Panc1 (cell line): Measurements from ENCODE around the gene LYSMD2. TPM values are rescaled to one million over a fixed set of nuclear protein-coding genes. Genes with fewer than 3 reads are reported as not detected.

Experiments
- ATAC-seq: fragments of 200-7000 bp; cut with Tn5 transposase; 2 replicates; pipeline ENCODE4 v1.9.1; 2020; ENCODE audit warnings: mild to moderate bottlenecking, moderate library complexity
- BruUV-seq: library from RNA; stranded (reverse); fragments of 400-500 nt; replicated peaks from 2 replicates; lab custom pipeline; 2021; lab: Mats Ljungman, UMichigan
- CTCF ChIA-PET: fragments of 300-600 bp; sonication (Branson Sonifier 250); formaldehyde crosslinking; loops from one replicate; lab custom pipeline; 2022; ENCODE audit warnings: antibody characterized with exemption; lab: Charles Lee
- POLR2A ChIA-PET: fragments of 300-600 bp; sonication (Branson Sonifier 250); formaldehyde crosslinking; loops from one replicate; lab custom pipeline; 2022; ENCODE audit warnings: antibody characterized with exemption; lab: Charles Lee
- DNase-seq: peaks from one replicate; pipeline ENCODE4 v3.0.0-alpha.2; 2010; ENCODE audit warnings: low read depth, low spot score
- H3K27ac ChIP-seq: 2 replicates; pipeline ENCODE4 v1.5.1; 2011; ENCODE audit warnings: mild to moderate bottlenecking, low read length, inconsistent platforms
- H3K27me3 ChIP-seq: fragments of 200-500 bp; sonication (Bioruptor generic); 2 replicates; pipeline ENCODE4 v1.6.0; 2014; ENCODE audit warnings: low read length, inconsistent platforms; ENCODE audit not compliant: control insufficient read depth, insufficient read depth
- H3K36me3 ChIP-seq: fragments of 200-500 bp; sonication (Bioruptor generic); 2 replicates; pipeline ENCODE4 v1.5.1; 2014; ENCODE audit warnings: inconsistent platforms, mild to moderate bottlenecking, low read length, moderate library complexity; ENCODE audit not compliant: control insufficient read depth, insufficient read depth
- H3K4me1 ChIP-seq: 2 replicates; pipeline ENCODE4 v1.5.1; 2011; ENCODE audit warnings: inconsistent platforms, mild to moderate bottlenecking, low read length, moderate library complexity; ENCODE audit not compliant: control insufficient read depth, insufficient read depth
- H3K4me3 ChIP-seq, 2 experiments: 2 replicates each; pipeline ENCODE4 v1.5.1; 2011 to 2012; ENCODE audit warnings: low read depth in 2 of 2, low read length in 2 of 2, mild to moderate bottlenecking in 2 of 2, inconsistent platforms in 1 of 2, moderate library complexity in 1 of 2
- H3K9me3 ChIP-seq: fragments of 200-500 bp; sonication (Bioruptor generic); 2 replicates; pipeline ENCODE4 v1.5.1; 2014; ENCODE audit warnings: low read depth, mild to moderate bottlenecking, inconsistent platforms, low read length, moderate library complexity; ENCODE audit not compliant: control insufficient read depth, insufficient read depth
- CTCF ChIP-seq: fragments of 450-650 bp; IDR thresholded peaks from 2 replicates; pipeline ENCODE4 v1.5.1; 2017; ENCODE audit warnings: mild to moderate bottlenecking
- POLR2AphosphoS5 ChIP-seq: IDR thresholded peaks from 2 replicates; pipeline ENCODE4 v1.6.1; 2012; ENCODE audit warnings: mild to moderate bottlenecking, low read depth, low read length, moderate library complexity
- REST ChIP-seq, 2 experiments: IDR thresholded peaks; 2 replicates each; pipeline ENCODE4 v1.6.1; 2011 to 2012; ENCODE audit warnings: low read depth in 2 of 2, control low read depth in 1 of 2, low read length in 1 of 2, mild to moderate bottlenecking in 1 of 2, moderate library complexity in 1 of 2; ENCODE audit not compliant: insufficient read depth in 1 of 2
- SIN3A ChIP-seq: IDR thresholded peaks from 2 replicates; pipeline ENCODE4 v1.6.1; 2012; ENCODE audit warnings: low read depth, mild to moderate bottlenecking, low read length, moderate library complexity, borderline replicate concordance; ENCODE audit not compliant: insufficient read depth
- TCF7L2 ChIP-seq: IDR thresholded peaks from 2 replicates; pipeline ENCODE4 v1.6.1; 2011; ENCODE audit warnings: mild to moderate bottlenecking, low read depth, low read length, inconsistent platforms
- in situ Hi-C: cut with HindIII; loops from 2 replicates; pipeline ENCODE4 v1.10.0; 2016; ENCODE audit warnings: low sequenced_read_pairs, low pct_unique_long_range_greater_than_20kb
- intact Hi-C: fragments of 100-400 bp; cut with micrococcal nuclease; formaldehyde crosslinking; loops from one replicate; pipeline ENCODE4 v1.10.0; 2022; ENCODE audit not compliant: unreplicated experiment
- total RNA-seq: library from RNA; stranded (reverse); gene quantifications from one replicate; pipeline ENCODE4 v1.2.1, GENCODE V29; 2021; ENCODE audit not compliant: unreplicated experiment

LYSMD2 gene
- total RNA-seq, 1 experiment from 2014 or later = 17.2 TPM

DNA sequence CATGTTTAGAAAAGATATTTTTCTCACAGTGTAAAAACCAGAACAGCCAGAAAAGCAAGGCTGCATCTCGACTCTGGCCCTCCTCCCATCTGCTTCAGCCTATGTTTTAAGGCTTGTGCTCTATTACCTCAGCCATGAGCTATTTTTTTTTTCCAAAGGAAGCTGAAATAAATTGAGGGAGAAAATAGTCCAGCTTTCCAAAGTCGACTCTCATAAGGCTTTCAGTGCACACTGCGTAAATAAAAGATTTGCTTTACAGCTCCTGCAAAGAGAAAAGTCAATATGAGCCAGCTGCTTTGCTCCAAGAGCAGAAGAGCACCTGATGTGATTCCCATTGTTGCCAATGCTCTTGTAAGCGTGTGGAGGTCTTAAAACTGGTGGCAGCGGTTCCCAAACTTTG lies 29.4 kb downstream of the LYSMD2 start:
- no peaks in the 10 kb centered on the region for H3K36me3 ChIP-seq
- no peak for DNase-seq
- TF ChIP-seq REST (IDR thresholded peaks at IDR 0.05; ENCODE audit: insufficient read depth in 1 of 2, low read depth in 2 of 2, low read length in 1 of 2) (no peak), CTCF (no peak), TCF7L2 (no peak)
- H3K9me3 ChIP-seq = no peaks in the 10 kb centered on the region
- peak; percentile 60; the same call in 1 of the 2 replicates for ATAC-seq
- no peaks in the 10 kb centered on the region for H3K4me1 ChIP-seq
- intact Hi-C loops = no loop called here
- in situ Hi-C loops = no loop called here
- POLR2A ChIA-PET = no interaction called here
- peaks cover 5% of the 10 kb centered on the region; the same call in 1 of the 2 replicates for H3K27me3 ChIP-seq
- CTCF ChIA-PET = interaction anchor here (0.7 kb wide), 1 partner anchor 86 kb away, joined by 3 read pairs; no protein-coding TSS in a partner anchor
- H3K27ac ChIP-seq = peak overlapping the region; percentile 57; the same call in 1 of the 2 replicates
- no TSS peak for BruUV-seq
- H3K4me3 ChIP-seq = peak overlapping the region; percentile 39 to 61

GRCh38 chr15:51706926-51707608 lies 30.4 kb downstream of the LYSMD2 start:
- H3K27me3 ChIP-seq = peaks cover 8% of the 10 kb centered on the region; the same call in 1 of the 2 replicates
- no TSS peak for BruUV-seq
- H3K36me3 ChIP-seq = no peaks in the 10 kb centered on the region
- DNase-seq (no peak), ATAC-seq (no peak)
- in situ Hi-C loops = no loop called here
- ChIA-PET CTCF (interaction anchor here (1.8 kb wide), 1 partner anchor 69 kb away, joined by 5 read pairs; no protein-coding TSS in a partner anchor), POLR2A (no interaction called here)
- no peaks in the 10 kb centered on the region for H3K4me1 ChIP-seq
- intact Hi-C loops = no loop called here
- H3K4me3 ChIP-seq = no peak overlapping the region
- TF ChIP-seq TCF7L2 (no peak), CTCF (no peak), POLR2AphosphoS5 (no peak), REST (IDR thresholded peaks at IDR 0.05; ENCODE audit: insufficient read depth in 1 of 2, low read depth in 2 of 2, low read length in 1 of 2) (no peak), SIN3A (no peak)
- H3K9me3 ChIP-seq = no peaks in the 10 kb centered on the region
- H3K27ac ChIP-seq = no peak overlapping the region; the same call in 1 of the 2 replicates
